ENCODE measurements around the gene SH2D7. TPM values are rescaled to one million over a fixed set of nuclear protein-coding genes. Genes with fewer than 3 reads are reported as not detected.

The SH2D7 gene
- 1 to 10 TPM in 1 of 2 donors, under 1 TPM in 1; 0.89 to 2.4 TPM for total RNA-seq
- long read RNA-seq, partial matches to known transcripts, result 4 of 4 reads
- long read RNA-seq, other reads (novel, unspliced or antisense), result 0 of 4 reads

DNA sequence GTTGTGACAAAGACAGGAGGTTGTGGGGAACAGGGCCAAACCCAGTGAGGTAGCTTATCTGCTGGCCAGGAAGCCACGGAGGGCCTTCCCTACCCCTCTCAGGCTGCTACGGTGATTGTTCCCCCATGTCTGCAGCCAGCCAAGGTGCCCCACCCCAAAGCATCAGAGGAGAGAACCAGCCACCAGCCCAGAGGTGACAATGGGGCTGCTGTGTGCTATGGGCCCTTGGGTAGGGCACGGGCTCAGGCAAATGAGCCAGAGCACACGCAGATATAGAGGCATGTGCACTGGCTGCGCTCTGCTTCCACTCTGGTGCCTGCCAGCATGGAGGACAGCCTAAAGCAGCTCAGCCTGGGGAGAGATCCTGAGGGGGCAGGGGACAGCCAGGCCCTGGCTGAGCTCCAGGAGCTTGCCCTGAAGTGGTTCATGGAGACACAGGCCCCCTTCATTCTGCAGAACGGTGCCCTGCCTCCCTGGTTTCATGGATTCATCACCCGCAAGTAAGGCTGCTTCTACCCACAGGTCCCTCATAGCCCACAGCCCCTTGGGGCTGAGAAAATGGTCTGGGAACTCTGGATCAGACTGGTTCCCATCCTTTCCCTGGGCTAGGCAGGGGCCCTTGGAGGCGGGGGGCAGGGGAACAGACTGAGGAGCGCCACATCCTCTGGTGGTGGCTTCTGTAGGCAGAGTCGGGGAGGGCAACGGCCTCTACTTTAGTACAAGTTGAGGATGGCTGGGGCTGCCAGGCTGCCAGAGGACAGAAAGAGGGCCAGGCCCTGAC lies at the start of gene SH2D7:
Gene SH2D7, plus strand, starts transcription at position 301 of the 781 bp plus-strand sequence. Its CDS starts 24 bp downstream, at position 325.
- peak in 1 of 2 donors; percentile 29 for DNase-seq
- intact Hi-C loops (cut with DNase I, micrococcal nuclease), result no loop called here
- ATAC-seq, result peak; percentile 27

DNA sequence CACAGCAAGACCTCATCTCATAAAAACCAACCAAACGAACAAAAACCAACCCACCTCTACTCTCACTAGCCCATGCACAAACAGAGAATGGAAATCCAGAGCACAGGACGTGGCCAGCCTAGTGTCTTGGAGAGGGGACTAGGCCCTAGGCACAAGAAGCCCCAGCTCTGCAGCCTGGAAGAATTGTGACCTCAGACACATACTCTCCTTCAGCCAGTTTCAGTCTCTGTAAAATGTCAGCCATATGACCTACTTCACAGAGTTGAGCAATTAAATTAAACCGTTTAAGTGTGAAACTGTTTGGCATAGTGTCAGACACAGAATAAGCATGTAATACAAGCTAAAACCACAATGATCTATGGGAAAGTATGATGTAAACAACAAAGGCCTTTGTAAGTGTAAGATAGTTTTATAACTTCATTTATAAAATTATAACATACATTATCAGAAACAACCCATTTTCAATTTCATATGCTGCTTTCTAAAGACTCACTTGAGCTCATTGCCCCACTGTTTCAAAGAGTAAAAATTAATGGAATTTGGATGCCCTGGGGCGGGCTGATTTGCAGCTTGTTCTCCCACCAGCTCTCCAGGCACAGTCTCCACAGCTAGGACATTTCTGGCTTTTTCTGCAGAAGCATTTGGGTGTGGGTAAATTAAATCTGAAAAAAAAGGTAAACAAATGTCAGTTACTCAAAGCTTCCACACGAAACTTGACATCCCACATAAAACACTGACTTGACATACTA lies 47.8 kb upstream of the SH2D7 start:
- ATAC-seq (peak; percentile 17), DNase-seq (no peak)
- intact Hi-C loops (cut with DNase I, micrococcal nuclease), result no loop called here

DNA sequence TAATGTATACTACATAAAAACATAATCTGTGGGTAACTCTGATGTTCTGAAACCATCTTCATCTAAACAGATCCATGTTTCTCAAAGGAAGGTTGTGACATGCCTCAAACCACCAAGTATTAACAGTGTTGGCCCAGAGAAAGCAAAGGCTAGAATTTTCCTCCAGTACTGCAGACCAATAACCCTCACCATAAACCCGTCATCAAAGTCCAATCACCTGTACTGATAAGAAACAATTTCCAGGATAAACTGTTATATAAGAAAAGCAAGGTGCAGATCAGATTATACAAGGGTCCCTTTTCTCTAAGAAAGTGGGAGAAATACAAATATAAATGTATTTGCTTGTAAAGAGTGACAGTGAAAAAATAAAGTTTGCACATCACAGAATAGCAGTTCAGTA lies 47.2 kb upstream of the SH2D7 start:
- ATAC-seq (peak; percentile 62), DNase-seq (no peak)
- intact Hi-C loops (cut with DNase I, micrococcal nuclease), result no loop called here

DNA sequence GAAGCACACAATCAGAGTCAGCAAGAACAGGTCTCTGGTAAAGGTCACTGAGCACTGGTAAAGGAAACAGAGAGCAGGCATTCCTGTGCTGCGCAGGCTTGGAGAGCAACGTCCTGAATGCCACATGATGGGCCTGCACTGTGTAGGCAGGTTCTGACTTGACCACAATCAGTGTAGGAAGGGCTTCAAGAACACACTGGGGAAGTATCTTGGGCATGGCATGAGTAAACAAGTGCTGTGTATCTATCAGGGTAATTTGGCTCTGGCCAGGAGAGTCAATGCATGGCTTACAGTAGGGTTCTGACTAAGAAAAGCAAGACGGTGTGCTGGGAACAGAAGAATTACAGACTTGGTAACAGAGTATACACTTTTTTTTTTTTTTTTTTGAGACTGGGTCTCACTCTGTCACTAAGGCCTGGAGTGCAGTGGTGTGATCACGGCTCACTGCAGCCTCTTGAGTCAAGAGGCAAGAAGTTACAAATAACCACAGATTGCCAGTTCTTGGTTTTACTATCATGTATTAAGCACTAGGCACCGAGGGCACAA lies 45.5 kb upstream of the SH2D7 start:
- peak; percentile 69 for ATAC-seq
- intact Hi-C loops (cut with DNase I, micrococcal nuclease), result no loop called here
- no peak for DNase-seq

DNA sequence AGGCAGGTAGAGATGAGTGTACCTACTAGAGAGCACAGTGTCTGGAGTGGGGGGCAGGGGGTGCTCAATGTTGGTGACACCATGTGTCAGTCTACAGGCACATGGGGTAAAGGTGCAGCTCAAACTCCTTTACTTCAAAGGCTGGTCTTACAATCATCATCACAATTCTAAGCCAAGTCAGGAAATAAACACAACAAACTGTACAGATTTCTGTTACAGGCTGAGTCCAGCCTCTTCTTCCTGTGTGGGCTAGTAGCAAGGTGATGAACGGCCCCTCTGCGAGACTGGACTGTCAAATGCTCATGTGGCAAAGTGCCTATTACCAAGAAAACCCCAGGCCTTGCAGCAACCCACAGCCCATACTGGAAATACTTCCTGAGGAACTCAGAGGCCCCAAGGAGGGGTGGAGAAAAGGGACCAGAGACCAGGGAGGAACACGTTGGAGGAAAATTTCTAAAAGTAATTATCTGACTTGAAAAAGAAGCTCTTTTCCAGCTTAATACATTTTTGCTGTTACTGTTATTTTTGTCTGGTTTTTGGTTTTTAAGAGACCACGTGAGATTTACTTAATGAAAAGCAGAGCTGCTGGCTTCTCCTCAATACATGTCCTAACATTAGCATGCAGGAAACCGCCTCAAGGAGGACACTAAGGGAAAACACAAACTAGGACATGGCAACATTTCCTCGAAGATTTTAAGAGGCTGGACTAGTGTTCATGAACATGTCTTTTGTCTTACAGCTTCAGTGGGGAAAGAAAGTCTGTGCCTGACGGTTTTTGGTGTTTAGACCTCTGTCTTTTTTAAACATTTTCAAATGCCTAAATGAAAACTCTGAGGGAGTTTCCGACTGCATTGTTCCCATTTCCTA lies 44.4 kb upstream of the SH2D7 start:
- DNase-seq (no peak), ATAC-seq (no peak)
- intact Hi-C loops (cut with DNase I, micrococcal nuclease), result no loop called here

DNA sequence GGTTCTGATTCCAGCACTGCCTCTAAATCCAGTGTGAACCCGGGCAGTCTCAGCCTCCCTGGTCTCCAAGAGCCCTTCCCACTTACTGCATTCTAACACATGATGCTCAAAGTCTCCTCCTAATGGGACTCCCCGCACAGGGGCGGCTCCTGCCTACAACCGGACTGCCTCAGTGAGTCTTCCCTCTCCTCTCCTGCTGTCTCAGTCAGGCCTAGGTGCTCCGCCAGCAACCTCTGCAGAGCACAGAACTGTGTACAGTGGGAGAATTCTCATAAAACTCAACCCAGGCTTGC lies 43.8 kb upstream of the SH2D7 start:
- ATAC-seq (no peak), DNase-seq (no peak)
- intact Hi-C loops (cut with DNase I, micrococcal nuclease), result no loop called here

DNA sequence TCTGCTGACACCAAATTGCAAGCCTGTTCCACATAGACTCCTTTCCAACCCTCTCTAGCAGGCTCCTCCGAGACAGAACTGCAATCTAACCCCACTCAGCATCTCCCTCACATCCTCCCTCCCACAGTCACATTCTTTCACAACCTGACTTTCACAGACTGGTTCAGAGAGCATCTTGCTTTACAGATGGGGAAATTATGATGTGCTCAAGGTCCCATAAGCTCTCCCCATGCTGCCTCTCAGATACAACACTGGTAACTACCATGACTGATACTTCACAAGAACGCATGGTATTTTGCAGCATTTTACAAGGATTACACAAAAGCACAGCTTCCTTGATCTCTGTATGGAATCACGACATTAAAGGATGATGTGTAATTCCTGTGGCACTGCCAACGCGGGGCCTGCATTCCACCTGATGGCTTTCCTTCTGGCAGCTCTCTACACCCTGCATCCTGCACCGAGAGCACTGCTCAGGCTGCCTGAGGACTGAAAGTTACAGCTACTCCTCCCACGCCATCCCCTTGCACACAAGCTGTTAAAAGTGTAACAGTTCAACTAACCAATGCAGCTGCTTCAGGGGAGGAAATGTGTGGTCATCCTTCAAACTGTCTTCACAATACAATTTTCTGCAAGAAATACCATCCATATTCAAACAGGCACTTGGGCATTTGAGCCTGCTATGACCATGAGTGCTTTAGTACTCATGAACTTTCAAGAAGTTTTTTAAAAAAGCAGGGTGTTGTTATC lies 42.5 kb upstream of the SH2D7 start:
- DNase-seq (peak in 1 of 2 donors; percentile 50), ATAC-seq (peak; percentile 16)
- intact Hi-C loops (cut with DNase I, micrococcal nuclease), result no loop called here

DNA sequence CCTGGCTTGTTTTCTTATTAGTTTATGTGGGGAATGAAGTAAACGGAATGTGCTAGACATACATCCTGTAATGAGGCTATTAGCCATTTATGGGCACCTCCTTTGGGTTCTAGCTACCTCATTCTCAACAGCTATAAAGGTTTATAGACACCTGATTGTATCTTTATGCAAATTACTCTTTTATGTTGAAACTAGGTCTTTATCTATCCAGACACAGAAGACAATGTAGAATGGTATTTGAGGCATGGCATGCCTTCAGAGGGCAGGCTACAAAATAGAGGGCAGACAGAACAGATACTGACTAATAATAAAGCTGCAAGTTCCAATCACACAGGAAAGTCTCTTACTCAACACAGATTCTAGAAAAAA lies 41.9 kb upstream of the SH2D7 start:
- DNase-seq, result no peak
- peak; percentile 35 for ATAC-seq
- intact Hi-C loops (cut with DNase I, micrococcal nuclease), result no loop called here

DNA sequence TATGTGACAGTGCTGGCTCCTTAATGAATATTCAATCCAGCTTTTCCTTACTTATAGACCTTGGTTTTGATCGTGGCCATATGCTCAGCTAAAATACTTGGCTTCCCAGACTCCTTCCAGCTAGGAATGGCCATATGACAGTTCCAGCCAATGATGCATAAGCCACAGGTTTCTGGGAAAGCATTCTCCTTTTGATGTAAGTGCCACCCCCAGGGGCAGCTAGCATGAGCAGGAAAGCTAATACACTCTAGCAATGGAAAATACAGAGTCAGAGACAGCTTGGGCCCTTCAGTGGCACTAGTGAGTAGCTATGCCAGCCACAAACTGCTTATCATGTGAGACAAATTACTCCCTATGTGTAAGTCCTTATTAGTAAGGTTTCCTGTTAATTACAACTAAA lies 41.5 kb upstream of the SH2D7 start:
- ATAC-seq (no peak), DNase-seq (no peak)
- intact Hi-C loops (cut with DNase I, micrococcal nuclease), result no loop called here

DNA sequence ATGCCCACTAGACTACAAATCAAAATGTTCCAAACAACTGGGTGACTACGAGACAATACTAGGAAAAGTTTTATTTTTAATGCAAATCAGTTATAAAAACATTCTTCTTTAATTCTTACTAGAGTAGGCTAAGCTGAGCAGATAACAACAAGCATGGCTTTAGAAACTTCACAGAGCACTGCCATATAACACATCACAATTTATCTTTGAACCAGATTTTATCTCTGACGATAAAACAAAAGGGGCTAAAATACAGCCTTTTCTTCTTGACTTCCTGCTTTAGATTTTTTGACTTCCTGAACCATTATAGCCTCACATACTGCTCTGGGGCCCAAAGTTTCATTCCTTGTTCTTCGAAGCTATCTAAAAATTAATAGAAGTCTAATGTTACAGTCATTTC lies 40.8 kb upstream of the SH2D7 start:
- DNase-seq, result no peak
- peak; percentile 61 for ATAC-seq
- intact Hi-C loops (cut with DNase I, micrococcal nuclease), result no loop called here

DNA sequence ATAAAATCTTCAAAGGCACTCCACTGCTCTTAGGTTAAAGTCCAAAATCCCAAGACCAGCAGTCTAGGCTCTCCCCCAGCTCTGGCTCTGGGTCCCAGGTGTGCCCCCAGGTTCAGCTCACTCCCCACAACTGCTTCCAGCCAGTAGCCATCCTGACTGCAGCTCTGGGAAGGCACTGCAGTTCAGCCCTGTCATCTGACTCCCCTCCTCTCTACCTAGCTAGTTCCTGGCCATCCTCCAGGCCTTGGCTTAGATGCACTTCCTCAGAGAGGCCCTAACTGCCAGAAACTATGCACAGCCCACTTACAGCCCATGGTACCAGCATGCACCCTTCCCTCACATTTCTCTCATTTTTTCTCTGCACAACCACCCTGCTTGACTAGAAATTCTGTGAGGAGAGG lies 40.4 kb upstream of the SH2D7 start:
- intact Hi-C loops (cut with DNase I, micrococcal nuclease), result no loop called here
- ATAC-seq (peak; percentile 55), DNase-seq (peak; percentile 68 to 73)

DNA sequence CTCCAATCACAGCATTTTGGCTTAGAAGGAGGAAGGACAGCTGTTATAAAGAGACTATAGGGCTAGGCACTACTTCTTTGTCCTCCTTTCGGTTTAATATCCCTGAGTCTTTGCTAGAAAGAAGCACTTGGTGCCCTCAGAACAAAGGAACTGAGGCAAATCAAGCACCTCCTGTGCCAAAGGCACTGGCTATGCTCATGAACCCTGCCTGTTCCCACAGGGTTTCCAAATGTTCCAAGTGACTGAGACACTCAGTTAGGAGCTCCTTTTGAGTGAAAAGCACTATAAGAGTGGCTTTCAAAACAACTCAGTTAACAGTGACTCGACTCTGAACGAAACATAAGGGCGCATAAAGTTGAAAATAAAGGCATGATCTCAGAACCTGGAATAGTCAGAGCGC lies 39.8 kb upstream of the SH2D7 start:
- intact Hi-C loops (cut with DNase I, micrococcal nuclease), result no loop called here
- DNase-seq (no peak), ATAC-seq (no peak)

DNA sequence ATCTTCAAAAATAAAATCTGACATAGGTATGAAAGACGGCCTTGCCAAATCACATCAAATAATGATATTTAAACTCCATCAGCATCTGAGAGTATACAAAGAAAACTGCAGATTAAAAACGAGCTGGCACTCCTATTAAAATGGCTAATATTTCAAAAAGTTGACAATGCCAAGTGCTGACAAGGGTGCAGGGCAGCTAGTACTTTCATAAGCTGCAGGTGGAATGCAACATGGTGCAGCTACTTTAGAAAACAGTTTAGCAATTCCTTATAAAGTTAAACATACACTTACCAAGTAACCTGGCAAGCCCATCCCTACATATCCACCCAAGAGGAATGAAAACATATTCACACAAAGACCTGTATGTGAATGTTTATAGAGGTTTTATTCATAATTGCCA lies 37.8 kb upstream of the SH2D7 start:
- no peak for ATAC-seq
- no peak for DNase-seq
- intact Hi-C loops (cut with DNase I, micrococcal nuclease), result no loop called here

DNA sequence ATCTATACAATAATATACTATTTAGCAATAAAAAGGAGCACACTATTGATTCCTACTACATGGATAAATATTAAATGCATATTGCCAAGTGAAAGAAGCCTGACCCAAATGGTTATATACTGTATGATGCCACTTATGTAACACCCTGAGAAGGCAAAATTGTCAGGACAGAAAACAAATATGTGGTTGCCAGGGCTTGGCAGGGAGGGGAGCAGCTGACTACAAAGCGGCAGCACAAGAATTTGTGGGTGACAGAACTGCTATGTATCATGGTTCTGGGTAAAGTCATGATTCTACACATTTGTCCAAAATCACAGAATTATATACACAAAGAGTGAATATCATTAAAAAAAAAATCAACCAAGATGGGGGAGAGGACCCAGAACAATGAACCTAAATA lies 37.4 kb upstream of the SH2D7 start:
- no peak for DNase-seq
- intact Hi-C loops (cut with DNase I, micrococcal nuclease), result no loop called here
- no peak for ATAC-seq

DNA sequence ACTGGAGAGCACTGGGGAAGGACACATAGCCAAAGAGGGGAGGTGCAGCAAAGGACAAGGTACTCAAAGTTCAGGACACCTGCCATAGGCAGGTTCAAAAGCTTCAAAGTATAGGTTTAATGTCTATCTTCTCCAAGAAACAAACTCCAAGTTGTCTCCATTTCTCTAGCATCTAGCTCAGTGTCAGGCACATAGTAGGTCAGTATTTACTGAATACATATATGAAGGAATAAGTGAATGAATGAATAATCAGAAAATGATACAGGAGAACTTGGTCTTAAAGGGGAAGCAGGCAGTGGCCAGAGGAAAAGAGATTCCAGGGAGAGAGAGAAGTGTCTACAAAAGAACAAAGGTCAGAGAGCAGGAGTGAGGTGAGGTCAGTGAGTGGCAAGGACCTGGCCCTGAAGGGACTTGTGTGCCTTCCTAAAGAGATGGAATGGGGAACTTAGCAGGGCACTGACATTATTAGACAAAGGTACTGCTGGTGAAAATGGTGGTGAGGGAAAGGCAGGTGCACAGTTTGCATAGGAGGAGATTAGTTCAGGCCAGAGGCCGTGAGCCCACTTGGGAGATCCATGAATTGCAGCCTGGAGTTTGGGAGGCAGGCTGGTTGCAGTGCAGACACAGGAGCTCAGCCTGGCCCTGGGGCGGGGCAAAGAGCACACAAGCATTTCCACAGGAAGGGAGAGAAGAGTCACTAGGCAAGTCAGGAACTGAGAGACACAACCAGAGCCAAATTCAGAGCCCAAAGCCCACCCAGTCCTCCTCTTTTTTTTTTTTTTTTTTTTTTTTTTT lies 36.2 kb upstream of the SH2D7 start:
- peak; percentile 70 to 71 for DNase-seq
- ATAC-seq, result peak; percentile 68
- intact Hi-C loops (cut with DNase I, micrococcal nuclease), result no loop called here

DNA sequence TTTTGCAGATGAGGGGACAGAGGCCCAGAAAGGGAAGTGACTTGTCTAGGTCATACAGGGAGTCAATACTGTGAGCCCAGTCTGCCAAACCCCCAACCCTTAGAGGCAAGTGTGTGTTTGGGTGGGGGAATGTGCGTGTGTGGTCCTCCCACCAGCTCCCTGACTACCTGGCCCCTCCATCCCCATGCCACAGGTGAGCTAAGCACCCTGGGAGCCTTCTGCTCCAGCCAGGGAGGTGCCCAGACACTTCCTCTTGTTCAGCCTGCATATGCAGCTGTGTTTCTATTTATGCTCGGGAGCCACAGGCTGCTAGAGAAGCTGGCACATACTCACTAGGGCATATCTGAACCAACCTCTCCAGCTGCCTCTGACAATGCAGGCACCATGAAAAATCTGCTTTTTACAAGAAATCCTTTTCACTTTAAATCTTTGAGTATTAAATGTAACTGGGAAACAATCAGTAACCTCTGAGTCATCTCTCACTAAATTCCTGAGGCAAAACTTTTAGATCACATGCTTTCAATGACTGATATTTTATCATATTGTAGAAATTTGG lies 35.6 kb upstream of the SH2D7 start:
- ATAC-seq (peak; percentile 69), DNase-seq (peak in 1 of 2 donors; percentile 56)
- intact Hi-C loops (cut with DNase I, micrococcal nuclease), result no loop called here

DNA sequence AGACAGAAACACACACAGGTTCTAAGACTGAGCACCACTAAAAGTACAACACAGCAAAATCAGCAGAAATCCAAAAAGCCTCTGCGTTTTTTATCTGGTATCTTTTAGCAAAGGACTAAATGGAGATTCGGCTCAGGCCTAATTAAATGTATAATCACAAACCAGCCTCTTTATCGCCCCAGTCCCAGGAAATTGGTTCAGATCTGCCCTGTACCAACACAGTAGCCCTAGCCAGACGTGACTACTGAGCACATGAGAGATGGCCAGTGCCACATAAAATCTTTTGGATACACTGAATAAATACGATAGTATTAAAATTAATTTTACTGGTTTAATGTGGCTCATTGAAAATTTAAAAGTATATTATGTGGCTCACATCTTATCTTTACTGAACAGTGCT lies 34.6 kb upstream of the SH2D7 start:
- ATAC-seq (no peak), DNase-seq (no peak)
- intact Hi-C loops (cut with DNase I, micrococcal nuclease), result no loop called here

Measured in left colon (tissue), 2 donors.